MM.1S (cell line): ENCODE measurements around the gene GAB2.

Experiments used
- CTCF ChIP-seq: fragments of 300-600 bp; sonication (generic); IDR thresholded peaks from 2 replicates; pipeline ENCODE4 v1.5.1; 2016; ENCODE audit warnings: antibody characterized with exemption, low read length, mixed read lengths
- EZH2phosphoT487 ChIP-seq: fragments of 300-600 bp; sonication (generic); IDR thresholded peaks from 2 replicates; pipeline ENCODE4 v1.6.1; 2018; ENCODE audit warnings: antibody characterized with exemption, low read length

GRCh38 chr11:78295991-78296930 is 121.4 kb downstream of the GAB2 start:
- TF ChIP-seq CTCF (no peak), EZH2phosphoT487 (no peak)
